GM12878 (cell line): ENCODE results near the gene LIMA1. TPM values are rescaled to one million over a fixed set of nuclear protein-coding genes. Genes with fewer than 3 reads are reported as not detected.
A peak's percentile ranks its signal among the peaks of the same experiment; 100 is the strongest.

Experiments used
- ATAC-seq: fragments of 200-7000 bp; cut with Tn5 transposase; 3 replicates; pipeline ENCODE4 v1.9.1; 2020; ENCODE audit warnings: mild to moderate bottlenecking, moderate library complexity
- BruUV-seq: library from RNA; stranded (reverse); fragments of 400-500 nt; replicated peaks from 2 replicates; lab custom pipeline; 2021; lab: Mats Ljungman, UMichigan
- CTCF ChIA-PET: fragments of 300-600 bp; sonication (Branson Sonifier 250); formaldehyde crosslinking; extraction: SDS; loops from one replicate; lab custom pipeline; 2021; ENCODE audit warnings: inconsistent platforms; lab: Yijun Ruan, JAX
- POLR2A ChIA-PET: fragments of 350-600 bp; formaldehyde crosslinking; extraction: SDS; loops from one replicate; lab custom pipeline; 2021; ENCODE audit warnings: inconsistent platforms; lab: Charles Lee
- RAD21 ChIA-PET: fragments of 300-600 bp; sonication (Branson Sonifier 250); formaldehyde crosslinking; loops from one replicate; lab custom pipeline; 2023; ENCODE audit warnings: antibody characterized with exemption; ENCODE audit not compliant: unreplicated experiment; lab: Charles Lee
- SMC1A ChIA-PET: fragments of 300-600 bp; sonication (Branson Sonifier 250); formaldehyde crosslinking; loops from one replicate; lab custom pipeline; 2023; ENCODE audit not compliant: unreplicated experiment, uncharacterized antibody; lab: Charles Lee
- DNase-seq: peaks from one replicate; pipeline ENCODE4 v3.0.0-alpha.2; 2011; ENCODE audit warnings: low read depth, low spot score
- FAIRE-seq: peaks from 3 replicates; lab custom pipeline; 2011; peaks lifted over from hg19 to GRCh38; lab: Jason Lieb, UNC
- H2AFZ ChIP-seq: 2 replicates; pipeline ENCODE4 v1.6.0; 2011; ENCODE audit warnings: low read depth, low read length, control low read depth; ENCODE audit not compliant: control insufficient read depth
- H3K27ac ChIP-seq: 2 replicates; pipeline ENCODE4 v1.5.1; 2011; ENCODE audit warnings: control low read depth; ENCODE audit not compliant: control insufficient read depth, insufficient read depth
- H3K27me3 ChIP-seq, 2 experiments: replicated peaks in 1 of 2; 2 replicates each; pipeline versions ENCODE4 v1.6.0 to v1.6.1; 2011; ENCODE audit warnings: low read length in 1 of 2; ENCODE audit not compliant: control insufficient read depth in 2 of 2, insufficient read depth in 2 of 2
- H3K36me3 ChIP-seq, 2 experiments: 2 replicates each; pipeline ENCODE4 v1.5.1; 2011; ENCODE audit warnings: low read length in 1 of 2; ENCODE audit not compliant: control insufficient read depth in 2 of 2, insufficient read depth in 2 of 2
- H3K4me1 ChIP-seq: 2 replicates; pipeline ENCODE4 v1.6.1; 2011; ENCODE audit warnings: mild to moderate bottlenecking, low read length, moderate library complexity, mixed read lengths; ENCODE audit not compliant: control insufficient read depth, insufficient read depth
- H3K4me2 ChIP-seq: 2 replicates; pipeline ENCODE4 v1.6.0; 2011; ENCODE audit warnings: control low read depth; ENCODE audit not compliant: control insufficient read depth, insufficient read depth
- H3K4me3 ChIP-seq: fragments of 200-600 bp; sonication (generic); 2 replicates; pipeline ENCODE4 v1.5.1; 2016
- H3K79me2 ChIP-seq: 2 replicates; pipeline ENCODE4 v1.6.0; 2011; ENCODE audit warnings: low read length; ENCODE audit not compliant: control insufficient read depth, insufficient read depth
- H3K9ac ChIP-seq: 2 replicates; pipeline ENCODE4 v1.8.0; 2011; ENCODE audit warnings: low read length, control low read depth, mixed read lengths; ENCODE audit not compliant: control insufficient read depth, insufficient read depth
- H3K9me3 ChIP-seq: replicated peaks from 3 replicates; pipeline ENCODE4 v1.5.1; 2011; ENCODE audit warnings: mild to moderate bottlenecking, low read length; ENCODE audit not compliant: control insufficient read depth, insufficient read depth
- H4K20me1 ChIP-seq: 2 replicates; pipeline ENCODE4 v1.6.0; 2011; ENCODE audit not compliant: control insufficient read depth, insufficient read depth
- BCL11A ChIP-seq: IDR thresholded peaks from 2 replicates; pipeline ENCODE4 v1.6.1; 2011; ENCODE audit warnings: low read depth, low read length
- EGR1 ChIP-seq, 2 experiments: IDR thresholded peaks; 1 replicate in 1 of 2; 2 replicates in 1 of 2; pipeline ENCODE4 v1.6.1; 2011 to 2012; ENCODE audit warnings: low read depth in 2 of 2, low read length in 2 of 2, borderline replicate concordance in 1 of 2, mild to moderate bottlenecking in 1 of 2, moderate library complexity in 1 of 2
- MTA2 ChIP-seq: fragments of 450-650 bp; IDR thresholded peaks from 2 replicates; pipeline ENCODE4 v1.6.1; 2016; ENCODE audit warnings: low read depth, mild to moderate bottlenecking, moderate library complexity
- POLR2A ChIP-seq: IDR thresholded peaks from 2 replicates; pipeline ENCODE4 v1.6.1; 2011; ENCODE audit warnings: low read depth, mild to moderate bottlenecking, low read length
- POLR2AphosphoS2 ChIP-seq: IDR thresholded peaks from 2 replicates; pipeline ENCODE4 v1.6.1; 2011; ENCODE audit warnings: low read depth, mild to moderate bottlenecking, low read length, improper control_type of control experiment, moderate library complexity
- POLR2AphosphoS5 ChIP-seq: IDR thresholded peaks from 2 replicates; pipeline ENCODE4 v1.6.1; 2011; ENCODE audit warnings: mild to moderate bottlenecking, low read length, inconsistent platforms
- RAD21 ChIP-seq: IDR thresholded peaks from 2 replicates; pipeline ENCODE4 v1.6.1; 2011; ENCODE audit warnings: mild to moderate bottlenecking, low read depth, low read length, moderate library complexity; ENCODE audit not compliant: insufficient read depth
- RB1 ChIP-seq: fragments of 450-650 bp; formaldehyde crosslinking; IDR thresholded peaks from 2 replicates; pipeline ENCODE4 v1.6.1; 2017; ENCODE audit warnings: mild to moderate bottlenecking, borderline replicate concordance
- WRNIP1 ChIP-seq: IDR thresholded peaks from 2 replicates; pipeline ENCODE4 v1.6.1; 2011; ENCODE audit warnings: low read depth, low read length, improper control_type of control experiment, borderline replicate concordance
- YY1 ChIP-seq: IDR thresholded peaks from 2 replicates; pipeline ENCODE4 v1.6.1; 2011; ENCODE audit warnings: low read depth, mild to moderate bottlenecking, low read length
- WGBS: methylation state at CpG from one replicate; pipeline ENCODE4 v1.1.6; 2016; ENCODE audit warnings: low lambda C conversion rate; ENCODE audit not compliant: insufficient replicate concordance, insufficient coverage; ENCODE audit errors: missing lambda C conversion rate; 5-methylcytosine and 5-hydroxymethylcytosine counted together
- in situ Hi-C: fragments of 300-500 bp; cut with MboI; formaldehyde crosslinking; loops from 9 replicates; pipeline ENCODE4 v1.14.3; 2018; ENCODE audit warnings: mixed read lengths
- intact Hi-C: fragments of 100-400 bp; cut with micrococcal nuclease; formaldehyde crosslinking; loops from one replicate; pipeline ENCODE4 v1.14.2; 2022; ENCODE audit not compliant: unreplicated experiment
- polyA plus RNA-seq, 11 experiments: library from polyadenylated mRNA; depleted of rRNA in 4 of 11; unstranded in 6 of 11; stranded (reverse) in 5 of 11; fragments of >200 nt; fragmentation: Nextera tagmentation in 4 of 11; fragmentation: Illumina TruSeq in 1 of 11; extraction: Ambion mirVana in 4 of 11; extraction: Trizol in 1 of 11; gene quantifications; 1 replicate in 1 of 11; 2 replicates in 10 of 11; pipeline versions ENCODE4 v1.2.1 to v1.2.3, GENCODE V29; 2011 to 2016; ENCODE audit warnings: inconsistent platforms in 2 of 11, missing spikeins in 2 of 11, low read depth in 1 of 11
- total RNA-seq, 4 experiments: library from RNA; depleted of rRNA in 3 of 4; stranded (reverse); fragments of >200 nt in 3 of 4; fragmentation: Illumina TruSeq in 1 of 4; extraction: Trizol in 1 of 4; gene quantifications; 2 replicates each; pipeline versions ENCODE4 v1.2.1 to v1.2.3, GENCODE V29; 2013 to 2021
- TF ChIP-seq, protein P1 (sequence below): fragments of 450-650 bp; IDR thresholded peaks from 2 replicates; pipeline ENCODE4 v1.6.1; 2014; ENCODE audit warnings: mild to moderate bottlenecking
- TF ChIP-seq, protein P2 (sequence below): IDR thresholded peaks from 2 replicates; pipeline ENCODE4 v1.6.1; 2011; ENCODE audit warnings: borderline replicate concordance, low read depth, mild to moderate bottlenecking, moderate library complexity, low read length; ENCODE audit not compliant: insufficient read depth, poor library complexity, severe bottlenecking
- TF ChIP-seq, protein P3 (sequence below): fragments of 450-650 bp; IDR thresholded peaks from 2 replicates; pipeline ENCODE4 v1.6.1; 2017; ENCODE audit warnings: borderline replicate concordance

The LIMA1 gene
- total and polyA plus RNA-seq, 10 of the 15 experiments (the other 5 are each of a cell fraction or from before 2014, with no cell fraction given): 53.2 to 109 (median 60.8) TPM

DNA sequence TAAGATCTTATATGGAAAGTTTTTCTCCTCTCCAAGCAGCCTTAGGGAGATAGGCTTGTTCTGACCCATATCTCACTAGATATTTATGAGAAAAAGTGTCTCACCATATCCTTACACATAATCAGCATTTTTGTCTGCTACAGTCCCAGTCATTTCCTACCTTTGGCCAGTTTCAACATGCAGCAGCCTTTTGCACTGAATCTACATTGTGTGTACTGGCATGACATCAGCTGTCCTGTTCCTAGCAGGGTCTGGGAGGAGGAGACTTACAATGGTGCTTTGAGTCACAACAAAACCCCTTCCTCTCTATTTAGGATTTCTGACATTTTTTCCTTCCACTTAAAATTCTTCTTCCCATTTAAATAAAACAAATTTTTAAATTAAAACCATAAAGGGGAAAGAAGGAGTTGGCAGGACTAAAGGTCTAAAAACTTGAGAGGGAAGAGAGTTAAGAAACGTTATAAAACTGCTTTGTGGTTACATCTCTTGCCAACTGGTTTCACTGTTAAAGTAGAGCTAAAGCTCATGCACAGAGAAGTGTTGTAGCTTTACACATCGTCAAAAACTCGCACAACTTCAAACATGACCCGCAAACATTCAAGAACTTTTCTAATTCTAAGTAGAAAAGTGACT is 62.8 kb downstream of the LIMA1 start (continued):
- TF ChIP-seq, protein P1, sequence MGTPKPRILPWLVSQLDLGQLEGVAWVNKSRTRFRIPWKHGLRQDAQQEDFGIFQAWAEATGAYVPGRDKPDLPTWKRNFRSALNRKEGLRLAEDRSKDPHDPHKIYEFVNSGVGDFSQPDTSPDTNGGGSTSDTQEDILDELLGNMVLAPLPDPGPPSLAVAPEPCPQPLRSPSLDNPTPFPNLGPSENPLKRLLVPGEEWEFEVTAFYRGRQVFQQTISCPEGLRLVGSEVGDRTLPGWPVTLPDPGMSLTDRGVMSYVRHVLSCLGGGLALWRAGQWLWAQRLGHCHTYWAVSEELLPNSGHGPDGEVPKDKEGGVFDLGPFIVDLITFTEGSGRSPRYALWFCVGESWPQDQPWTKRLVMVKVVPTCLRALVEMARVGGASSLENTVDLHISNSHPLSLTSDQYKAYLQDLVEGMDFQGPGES: no peak

DNA sequence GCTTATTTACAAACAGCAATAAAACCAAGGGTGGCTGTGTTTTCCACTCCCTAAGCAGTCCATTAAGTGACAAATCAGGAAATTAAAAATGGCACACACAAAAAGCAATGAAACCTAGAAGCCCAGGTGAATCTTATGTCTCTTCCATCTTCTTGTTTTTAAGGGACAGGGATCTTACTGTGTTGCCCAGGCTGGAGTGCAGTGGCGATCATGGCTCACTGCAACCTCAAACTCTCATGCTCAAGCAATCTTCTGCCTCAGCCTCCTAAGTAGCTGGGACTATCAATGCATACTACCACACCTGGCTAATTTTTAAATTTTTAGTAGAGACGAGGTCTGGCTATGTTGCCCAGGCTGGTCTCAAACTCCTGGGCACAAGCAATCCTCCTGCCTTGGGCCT is 63.8 kb downstream of the LIMA1 start:
- no TSS peak for BruUV-seq
- Histone ChIP-seq H3K27me3 (no peaks in the 10 kb centered on the region), H3K4me2 (peak overlapping the region; percentile 54), H3K4me3 (peak overlapping the region; percentile 86), H4K20me1 (no peaks in the 10 kb centered on the region), H3K79me2 (peaks cover 79% of the 10 kb centered on the region), H3K4me1 (peaks cover 7% of the 10 kb centered on the region), H3K9ac (peak overlapping the region; percentile 82; the same call in 1 of the 2 replicates), H3K9me3 (no peaks in the 10 kb centered on the region), H3K27ac (peak overlapping the region; percentile 84), H3K36me3 (peaks cover 0 to 5% of the 10 kb centered on the region in 2 experiments; a peak in 2 of 4 replicates), H2AFZ (no peak overlapping the region)
- DNase-seq: no peak
- RAD21 ChIA-PET: interaction anchor here (2.1 to 4.8 kb wide), 5 partner anchors 8 to 135 kb away, joined by 9 to 63 read pairs (median 28); partner anchors contain the start of gene SMARCD1
- SMC1A ChIA-PET: interaction anchor here (1.6 to 6.0 kb wide), 6 partner anchors 7 to 109 kb away, joined by 4 to 97 read pairs (median 40); partner anchors contain the start of genes COX14 and LIMA1
- CTCF ChIA-PET: interaction anchor here (3.8 to 5.5 kb wide), 2 partner anchors 8 to 108 kb away, joined by 37 to 42 read pairs; partner anchors contain the start of gene COX14
- POLR2A ChIA-PET: interaction anchor here (0.7 to 6.7 kb wide), 5 partner anchors 8 to 166 kb away, joined by 3 to 54 read pairs (median 3); partner anchors contain the start of genes CERS5 and LIMA1
- ATAC-seq: no peak
- WGBS: 86% methylated on average over 2 of the region's 2 CpGs
- FAIRE-seq: no peak
- in situ Hi-C loops: no loop called here
- no peak for TF ChIP-seq EGR1 (IDR thresholded peaks at IDR 0.05; ENCODE audit: borderline replicate concordance in 1 of 2, low read depth in 2 of 2, low read length in 2 of 2)
- no peak for TF ChIP-seq YY1
- no peak for TF ChIP-seq RAD21
- TF ChIP-seq, protein P2, sequence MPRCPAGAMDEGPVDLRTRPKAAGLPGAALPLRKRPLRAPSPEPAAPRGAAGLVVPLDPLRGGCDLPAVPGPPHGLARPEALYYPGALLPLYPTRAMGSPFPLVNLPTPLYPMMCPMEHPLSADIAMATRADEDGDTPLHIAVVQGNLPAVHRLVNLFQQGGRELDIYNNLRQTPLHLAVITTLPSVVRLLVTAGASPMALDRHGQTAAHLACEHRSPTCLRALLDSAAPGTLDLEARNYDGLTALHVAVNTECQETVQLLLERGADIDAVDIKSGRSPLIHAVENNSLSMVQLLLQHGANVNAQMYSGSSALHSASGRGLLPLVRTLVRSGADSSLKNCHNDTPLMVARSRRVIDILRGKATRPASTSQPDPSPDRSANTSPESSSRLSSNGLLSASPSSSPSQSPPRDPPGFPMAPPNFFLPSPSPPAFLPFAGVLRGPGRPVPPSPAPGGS: no peak
- no peak for TF ChIP-seq MTA2
- no peak for TF ChIP-seq POLR2AphosphoS5
- TF ChIP-seq POLR2A: no peak
- TF ChIP-seq, protein P3, sequence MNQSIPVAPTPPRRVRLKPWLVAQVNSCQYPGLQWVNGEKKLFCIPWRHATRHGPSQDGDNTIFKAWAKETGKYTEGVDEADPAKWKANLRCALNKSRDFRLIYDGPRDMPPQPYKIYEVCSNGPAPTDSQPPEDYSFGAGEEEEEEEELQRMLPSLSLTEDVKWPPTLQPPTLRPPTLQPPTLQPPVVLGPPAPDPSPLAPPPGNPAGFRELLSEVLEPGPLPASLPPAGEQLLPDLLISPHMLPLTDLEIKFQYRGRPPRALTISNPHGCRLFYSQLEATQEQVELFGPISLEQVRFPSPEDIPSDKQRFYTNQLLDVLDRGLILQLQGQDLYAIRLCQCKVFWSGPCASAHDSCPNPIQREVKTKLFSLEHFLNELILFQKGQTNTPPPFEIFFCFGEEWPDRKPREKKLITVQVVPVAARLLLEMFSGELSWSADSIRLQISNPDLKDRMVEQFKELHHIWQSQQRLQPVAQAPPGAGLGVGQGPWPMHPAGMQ: no peak
- no peak for TF ChIP-seq BCL11A
- no peak for TF ChIP-seq RB1
- TF ChIP-seq POLR2AphosphoS2: no peak
- no peak for TF ChIP-seq WRNIP1
- intact Hi-C loops: no loop called here
